Endothelial cell of umbilical vein (primary cell): Measurements from ENCODE around the gene TDO2. TPM values are rescaled to one million over a fixed set of nuclear protein-coding genes. Genes with fewer than 3 reads are reported as not detected.

Experiments
- BruUV-seq: library from RNA; stranded (reverse); fragments of 400-500 nt; replicated peaks from 2 replicates; lab custom pipeline; 2021; lab: Mats Ljungman, UMichigan
- CTCF ChIA-PET: fragments of 300-600, 350-600 bp; sonication (Branson Sonifier 250); formaldehyde crosslinking; loops from one replicate; lab custom pipeline; 2021; ENCODE audit warnings: antibody characterized with exemption, inconsistent platforms; lab: Charles Lee
- POLR2A ChIA-PET: fragments of 300-600, 350-600 bp; sonication (Branson Sonifier 250); formaldehyde crosslinking; loops from one replicate; lab custom pipeline; 2021; ENCODE audit warnings: antibody characterized with exemption, inconsistent platforms; lab: Charles Lee
- DNase-seq: peaks from one replicate; pipeline ENCODE4 v3.0.0-alpha.2; 2011; ENCODE audit warnings: low read depth, low spot score
- FAIRE-seq: peaks from 2 replicates; lab custom pipeline; 2011; peaks lifted over from hg19 to GRCh38; lab: Jason Lieb, UNC
- H2AFZ ChIP-seq: 2 replicates; pipeline ENCODE4 v1.6.0; 2012; ENCODE audit warnings: low read depth, low read length, control low read depth, inconsistent platforms
- H3K27ac ChIP-seq: 2 replicates; pipeline ENCODE4 v1.5.1; 2011; ENCODE audit warnings: low read depth, mild to moderate bottlenecking, control low read depth, low read length, moderate library complexity; ENCODE audit not compliant: insufficient read depth
- H3K27me3 ChIP-seq, 2 experiments: 2 replicates each; pipeline versions ENCODE4 v1.6.0 to v1.6.1; 2011; ENCODE audit warnings: low read length in 2 of 2, mixed read lengths in 1 of 2; ENCODE audit not compliant: control insufficient read depth in 2 of 2, insufficient read depth in 2 of 2
- H3K36me3 ChIP-seq, 2 experiments: 2 replicates in 1 of 2; 3 replicates in 1 of 2; pipeline ENCODE4 v1.5.1; 2011; ENCODE audit warnings: low read length in 2 of 2, mild to moderate bottlenecking in 1 of 2, moderate library complexity in 1 of 2; ENCODE audit not compliant: control insufficient read depth in 2 of 2, insufficient read depth in 2 of 2; ENCODE audit errors: extremely low read depth in 1 of 2
- H3K4me1 ChIP-seq: 3 replicates; pipeline ENCODE4 v1.5.1; 2011; ENCODE audit warnings: mild to moderate bottlenecking, low read length; ENCODE audit not compliant: control insufficient read depth, insufficient read depth; ENCODE audit errors: extremely low read depth
- H3K4me2 ChIP-seq: 2 replicates; pipeline ENCODE4 v1.6.1; 2011; ENCODE audit warnings: low read length, control low read depth, mixed read lengths; ENCODE audit not compliant: insufficient read depth
- H3K4me3 ChIP-seq, 3 experiments: fragments of 200-600 bp in 1 of 3; sonication (generic), shearing (Covaris generic) in 1 of 3; replicated peaks in 1 of 3; 2 replicates each; pipeline ENCODE4 v1.5.1; 2011 to 2016; ENCODE audit warnings: control low read depth in 3 of 3, low read length in 3 of 3, mild to moderate bottlenecking in 2 of 3, inconsistent platforms in 1 of 3, low read depth in 1 of 3, moderate library complexity in 1 of 3; ENCODE audit not compliant: insufficient read depth in 1 of 3
- H3K79me2 ChIP-seq: 2 replicates; pipeline ENCODE4 v1.6.0; 2012; ENCODE audit warnings: low read length, inconsistent platforms; ENCODE audit not compliant: control insufficient read depth, insufficient read depth
- H3K9ac ChIP-seq: replicated peaks from 2 replicates; pipeline ENCODE3; 2011; ENCODE audit warnings: low read length, control low read depth; ENCODE audit not compliant: insufficient read depth; ENCODE audit errors: extremely low read depth
- H3K9me1 ChIP-seq: replicated peaks from 3 replicates; pipeline ENCODE4 v1.6.0; 2011; ENCODE audit warnings: mild to moderate bottlenecking, low read length; ENCODE audit not compliant: control insufficient read depth, insufficient read depth; ENCODE audit errors: extremely low read depth
- H3K9me3 ChIP-seq: replicated peaks from 2 replicates; pipeline ENCODE4 v1.5.1; 2012; ENCODE audit warnings: low read length, inconsistent platforms; ENCODE audit not compliant: control insufficient read depth, insufficient read depth
- H4K20me1 ChIP-seq: replicated peaks from 2 replicates; pipeline ENCODE3; 2011; ENCODE audit warnings: mild to moderate bottlenecking, low read length; ENCODE audit not compliant: control insufficient read depth, insufficient read depth; ENCODE audit errors: extremely low read depth
- EZH2 ChIP-seq: IDR thresholded peaks from 2 replicates; pipeline ENCODE4 v1.6.1; 2012; ENCODE audit warnings: borderline replicate concordance, low read depth, mild to moderate bottlenecking, moderate library complexity, low read length, inconsistent platforms; ENCODE audit not compliant: severe bottlenecking
- FOS ChIP-seq: IDR thresholded peaks from 2 replicates; pipeline ENCODE4 v1.6.1; 2011; ENCODE audit warnings: mild to moderate bottlenecking, low read length, moderate library complexity, borderline replicate concordance; ENCODE audit not compliant: insufficient read depth
- GATA2 ChIP-seq: IDR thresholded peaks from 2 replicates; pipeline ENCODE4 v1.7.0; 2011; ENCODE audit warnings: low read depth, mild to moderate bottlenecking, moderate library complexity, mixed read lengths, low read length; ENCODE audit not compliant: insufficient read length, insufficient read depth
- JUN ChIP-seq: IDR thresholded peaks from 2 replicates; pipeline ENCODE4 v1.6.1; 2011; ENCODE audit warnings: borderline replicate concordance, low read depth; ENCODE audit not compliant: insufficient read length, insufficient read depth
- MYC ChIP-seq: IDR thresholded peaks from one replicate; pipeline ENCODE4 v1.6.1; 2011; ENCODE audit warnings: mild to moderate bottlenecking, low read depth, low read length
- POLR2A ChIP-seq: IDR thresholded peaks from 2 replicates; pipeline ENCODE4 v1.6.1; 2012; ENCODE audit warnings: low read depth, mild to moderate bottlenecking, control low read depth, low read length
- POLR2AphosphoS5 ChIP-seq: IDR thresholded peaks from 2 replicates; pipeline ENCODE4 v1.6.1; 2012; ENCODE audit warnings: low read depth, mild to moderate bottlenecking, control low read depth, low read length, moderate library complexity; ENCODE audit not compliant: insufficient read depth
- dilution Hi-C: fragments of 300-500 bp; cut with MboI; formaldehyde crosslinking; loops from one replicate; pipeline ENCODE4 v1.15.0; 2019; ENCODE audit warnings: low sequenced_read_pairs; ENCODE audit not compliant: extremely low pct_ligation_motif_present
- intact Hi-C: fragments of 100-400 bp; cut with micrococcal nuclease; formaldehyde crosslinking; loops from one replicate; pipeline ENCODE4 v1.10.0; 2022
- polyA plus RNA-seq, 4 experiments: library from polyadenylated mRNA; depleted of rRNA in 3 of 4; stranded (reverse) in 3 of 4; unstranded in 1 of 4; fragments of >200 nt; gene quantifications; 2 replicates each; pipeline versions ENCODE4 v1.2.1 to v1.2.3, GENCODE V29; 2011 to 2012; ENCODE audit warnings: missing spikeins in 1 of 4
- total RNA-seq: library from RNA; stranded (reverse); gene quantifications from 2 replicates; pipeline ENCODE4 v1.2.3, GENCODE V29; 2021
- TF ChIP-seq, protein P1 (sequence below): IDR thresholded peaks from 2 replicates; pipeline ENCODE4 v1.6.1; 2011; ENCODE audit not compliant: insufficient read depth, insufficient read length
- TF ChIP-seq, protein P2 (sequence below), 2 donors: IDR thresholded peaks; 1 replicate in 1 of 2; 2 replicates in 1 of 2; pipeline ENCODE4 v1.5.1; 2011; ENCODE audit warnings: low read length in 2 of 2, mild to moderate bottlenecking in 2 of 2, moderate library complexity in 2 of 2, control low read depth in 1 of 2, inconsistent platforms in 1 of 2, low read depth in 1 of 2; ENCODE audit not compliant: insufficient read depth in 1 of 2; ENCODE audit errors: extremely low read depth in 1 of 2

Gene TDO2
- total and polyA plus RNA-seq, 2 donors (not counting 3 experiments of a cell fraction or from before 2014, with no cell fraction given), result not detected

DNA sequence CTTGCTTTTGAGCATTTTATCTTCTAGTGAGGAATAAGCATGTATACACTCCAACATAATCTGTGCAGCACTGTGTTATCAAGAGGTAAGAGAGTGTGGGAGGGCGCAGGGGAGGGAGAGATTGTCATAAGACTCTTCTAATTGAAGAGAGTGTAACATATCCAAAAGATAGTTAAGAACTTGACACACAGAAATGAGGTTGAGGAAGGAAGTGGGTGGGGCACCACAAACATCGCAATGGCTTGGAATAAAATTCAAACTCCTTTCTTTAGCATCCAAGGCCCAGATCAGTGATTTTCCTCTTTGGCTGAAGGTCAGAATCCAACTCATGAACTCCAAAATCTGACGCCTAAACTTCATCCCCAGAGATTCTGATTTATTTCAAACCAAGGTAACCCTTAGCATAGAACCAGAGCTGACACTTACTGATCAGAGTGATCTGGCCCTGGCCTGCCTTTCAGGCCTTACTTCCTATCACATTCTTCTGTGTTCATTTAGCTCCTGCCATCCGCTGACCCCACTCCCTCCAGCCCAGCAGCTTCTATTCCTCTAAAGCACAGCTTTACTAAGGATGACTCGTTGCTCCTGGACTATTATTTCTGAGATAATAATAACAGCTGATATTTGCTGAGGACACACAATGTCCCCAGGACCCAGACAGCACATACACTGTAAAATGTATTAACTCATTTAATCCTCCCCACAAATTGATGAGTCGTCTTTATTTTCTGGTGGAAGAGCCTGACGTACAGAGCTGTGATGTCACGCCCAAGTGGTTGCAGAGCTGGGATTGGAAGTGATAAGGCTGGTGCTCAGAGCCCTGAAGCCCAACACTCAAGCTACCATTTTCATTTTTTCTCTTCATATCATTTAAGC lies 60.8 kb downstream of the TDO2 start:
- H3K9me1 ChIP-seq, result no peaks in the 10 kb centered on the region
- H2AFZ ChIP-seq, result no peak overlapping the region
- H3K9me3 ChIP-seq, result no peaks in the 10 kb centered on the region
- no peak overlapping the region for H3K9ac ChIP-seq
- H3K4me1 ChIP-seq, result no peaks in the 10 kb centered on the region
- H4K20me1 ChIP-seq, result no peaks in the 10 kb centered on the region
- H3K36me3 ChIP-seq, result no peaks in the 10 kb centered on the region
- no peak overlapping the region for H3K4me2 ChIP-seq
- H3K79me2 ChIP-seq, result no peaks in the 10 kb centered on the region
- H3K27me3 ChIP-seq, result peaks cover 0 to 4% of the 10 kb centered on the region in 2 experiments
- H3K4me3 ChIP-seq, result no peak overlapping the region
- DNase-seq, result no peak
- FAIRE-seq, result no peak
- dilution Hi-C loops (no loop called here), intact Hi-C loops (no loop called here)
- ChIA-PET CTCF (interaction anchor here (0.8 to 2.1 kb wide), 2 partner anchors 11 to 511 kb away, joined by 3 to 5 read pairs; no protein-coding TSS in a partner anchor), POLR2A (no interaction called here)
- no peak overlapping the region for H3K27ac ChIP-seq
- no peak for TF ChIP-seq POLR2A
- TF ChIP-seq POLR2AphosphoS5, result no peak
- no peak for TF ChIP-seq FOS
- TF ChIP-seq, protein P1, sequence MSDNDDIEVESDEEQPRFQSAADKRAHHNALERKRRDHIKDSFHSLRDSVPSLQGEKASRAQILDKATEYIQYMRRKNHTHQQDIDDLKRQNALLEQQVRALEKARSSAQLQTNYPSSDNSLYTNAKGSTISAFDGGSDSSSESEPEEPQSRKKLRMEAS, result no peak
- TF ChIP-seq MYC, result no peak
- TF ChIP-seq EZH2, result no peak
- no peak for TF ChIP-seq GATA2
- TF ChIP-seq JUN, result no peak
- TF ChIP-seq, protein P2, sequence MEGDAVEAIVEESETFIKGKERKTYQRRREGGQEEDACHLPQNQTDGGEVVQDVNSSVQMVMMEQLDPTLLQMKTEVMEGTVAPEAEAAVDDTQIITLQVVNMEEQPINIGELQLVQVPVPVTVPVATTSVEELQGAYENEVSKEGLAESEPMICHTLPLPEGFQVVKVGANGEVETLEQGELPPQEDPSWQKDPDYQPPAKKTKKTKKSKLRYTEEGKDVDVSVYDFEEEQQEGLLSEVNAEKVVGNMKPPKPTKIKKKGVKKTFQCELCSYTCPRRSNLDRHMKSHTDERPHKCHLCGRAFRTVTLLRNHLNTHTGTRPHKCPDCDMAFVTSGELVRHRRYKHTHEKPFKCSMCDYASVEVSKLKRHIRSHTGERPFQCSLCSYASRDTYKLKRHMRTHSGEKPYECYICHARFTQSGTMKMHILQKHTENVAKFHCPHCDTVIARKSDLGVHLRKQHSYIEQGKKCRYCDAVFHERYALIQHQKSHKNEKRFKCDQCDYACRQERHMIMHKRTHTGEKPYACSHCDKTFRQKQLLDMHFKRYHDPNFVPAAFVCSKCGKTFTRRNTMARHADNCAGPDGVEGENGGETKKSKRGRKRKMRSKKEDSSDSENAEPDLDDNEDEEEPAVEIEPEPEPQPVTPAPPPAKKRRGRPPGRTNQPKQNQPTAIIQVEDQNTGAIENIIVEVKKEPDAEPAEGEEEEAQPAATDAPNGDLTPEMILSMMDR (IDR thresholded peaks at IDR 0.05; ENCODE audit: extremely low read depth in 1 of 2, insufficient read depth in 1 of 2, low read depth in 1 of 2, low read length in 2 of 2), result no peak
- BruUV-seq, result no TSS peak
